ENCODE data around the gene DDX1. TPM values are rescaled to one million over a fixed set of nuclear protein-coding genes. Genes with fewer than 3 reads are reported as not detected.

Gene DDX1
- total RNA-seq, 4 donors from 2014 or later, result 41.6 to 78.6 (median 66.5) TPM

DNA sequence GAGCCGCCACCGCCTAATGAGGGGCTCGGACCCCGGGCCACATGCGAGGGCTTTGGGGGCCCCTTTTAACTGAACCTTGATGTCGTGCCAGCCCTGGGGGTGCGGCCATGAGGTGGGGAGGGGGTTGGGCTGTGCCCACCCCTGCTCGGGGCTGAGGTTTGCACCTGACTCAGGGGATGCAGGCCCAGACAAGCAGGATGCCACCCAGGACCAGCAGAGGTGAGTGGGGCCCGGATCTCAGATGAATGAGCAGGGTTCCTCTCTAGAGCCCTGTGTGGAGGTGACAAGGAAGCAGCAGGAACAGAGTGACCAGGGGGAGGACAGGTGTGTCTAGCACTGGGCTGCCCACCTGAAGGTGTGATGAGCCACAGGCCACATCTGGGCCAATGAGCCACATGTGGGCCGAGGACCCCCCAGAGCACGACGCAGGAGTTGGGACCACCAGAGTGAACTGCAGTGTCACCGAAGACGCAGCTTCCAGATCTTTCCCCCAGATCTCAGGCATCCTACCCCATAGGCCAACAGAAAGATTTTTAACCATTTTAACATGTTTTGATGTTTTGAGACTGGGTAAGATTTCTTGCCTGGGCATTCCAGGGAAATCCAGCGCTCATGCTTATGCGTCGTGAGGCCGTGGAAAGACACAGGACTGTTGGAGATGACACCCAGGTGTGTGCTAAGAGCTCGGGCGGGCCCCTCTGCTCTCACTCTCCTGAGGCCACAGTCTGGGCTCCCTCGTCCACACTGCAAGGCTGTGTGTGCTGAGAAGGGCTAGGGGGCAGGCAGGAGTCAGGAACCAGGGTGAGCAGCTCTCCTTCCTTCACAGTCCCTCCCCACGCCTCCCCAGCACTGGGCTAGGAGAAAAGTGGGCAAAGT, 73.6 kb downstream of the DDX1 start:
- H3K4me3 ChIP-seq, result no peak overlapping the region
- H3K27me3 ChIP-seq, result no peaks in the 10 kb centered on the region
- peaks cover 0 to 17% (median 0%) of the 10 kb centered on the region in 3 donors for H3K4me1 ChIP-seq
- no peaks in the 10 kb centered on the region for H3K36me3 ChIP-seq
- TF ChIP-seq POLR2A (IDR thresholded peaks at IDR 0.05), result no peak
- TF ChIP-seq, protein P1, sequence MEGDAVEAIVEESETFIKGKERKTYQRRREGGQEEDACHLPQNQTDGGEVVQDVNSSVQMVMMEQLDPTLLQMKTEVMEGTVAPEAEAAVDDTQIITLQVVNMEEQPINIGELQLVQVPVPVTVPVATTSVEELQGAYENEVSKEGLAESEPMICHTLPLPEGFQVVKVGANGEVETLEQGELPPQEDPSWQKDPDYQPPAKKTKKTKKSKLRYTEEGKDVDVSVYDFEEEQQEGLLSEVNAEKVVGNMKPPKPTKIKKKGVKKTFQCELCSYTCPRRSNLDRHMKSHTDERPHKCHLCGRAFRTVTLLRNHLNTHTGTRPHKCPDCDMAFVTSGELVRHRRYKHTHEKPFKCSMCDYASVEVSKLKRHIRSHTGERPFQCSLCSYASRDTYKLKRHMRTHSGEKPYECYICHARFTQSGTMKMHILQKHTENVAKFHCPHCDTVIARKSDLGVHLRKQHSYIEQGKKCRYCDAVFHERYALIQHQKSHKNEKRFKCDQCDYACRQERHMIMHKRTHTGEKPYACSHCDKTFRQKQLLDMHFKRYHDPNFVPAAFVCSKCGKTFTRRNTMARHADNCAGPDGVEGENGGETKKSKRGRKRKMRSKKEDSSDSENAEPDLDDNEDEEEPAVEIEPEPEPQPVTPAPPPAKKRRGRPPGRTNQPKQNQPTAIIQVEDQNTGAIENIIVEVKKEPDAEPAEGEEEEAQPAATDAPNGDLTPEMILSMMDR (IDR thresholded peaks at IDR 0.05), result no peak
- no peak for DNase-seq
- WGBS, 2 donors, result 81 to 90% methylated on average over 10 to 18 of the region's 22 CpGs
- no peaks in the 10 kb centered on the region for H3K9me3 ChIP-seq
- no peak overlapping the region for H3K27ac ChIP-seq
- intact Hi-C loops (cut with DNase I), result no loop called here

DNA sequence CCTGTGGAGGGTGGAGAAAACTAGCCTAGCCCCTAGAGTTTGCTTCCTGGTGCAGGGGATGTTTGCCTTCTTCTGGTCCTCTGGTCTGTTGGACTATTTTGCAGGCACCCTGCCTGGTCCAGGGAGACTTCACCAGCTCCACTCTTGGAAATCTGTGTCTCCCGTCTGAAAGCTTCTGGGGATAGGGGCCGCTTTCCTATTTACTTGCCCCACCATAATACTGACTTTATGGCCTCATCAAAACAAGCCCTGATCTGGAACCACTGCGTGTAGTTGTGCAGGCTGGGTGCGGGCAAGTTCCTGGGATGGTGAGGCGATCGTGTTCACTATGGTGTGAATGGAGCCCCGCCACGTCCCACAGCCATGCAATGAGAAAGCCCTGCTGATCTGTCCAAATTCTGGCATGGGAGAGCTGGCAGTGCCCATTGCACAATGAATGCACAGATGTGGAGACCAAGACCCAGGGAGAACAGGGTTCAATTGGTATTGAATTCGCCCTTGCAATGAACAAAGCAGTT, 74.3 kb downstream of the DDX1 start:
- intact Hi-C loops (cut with DNase I), result no loop called here
- 92 to 95% methylated on average over 2 to 9 of the region's 9 CpGs for WGBS, 2 donors

DNA sequence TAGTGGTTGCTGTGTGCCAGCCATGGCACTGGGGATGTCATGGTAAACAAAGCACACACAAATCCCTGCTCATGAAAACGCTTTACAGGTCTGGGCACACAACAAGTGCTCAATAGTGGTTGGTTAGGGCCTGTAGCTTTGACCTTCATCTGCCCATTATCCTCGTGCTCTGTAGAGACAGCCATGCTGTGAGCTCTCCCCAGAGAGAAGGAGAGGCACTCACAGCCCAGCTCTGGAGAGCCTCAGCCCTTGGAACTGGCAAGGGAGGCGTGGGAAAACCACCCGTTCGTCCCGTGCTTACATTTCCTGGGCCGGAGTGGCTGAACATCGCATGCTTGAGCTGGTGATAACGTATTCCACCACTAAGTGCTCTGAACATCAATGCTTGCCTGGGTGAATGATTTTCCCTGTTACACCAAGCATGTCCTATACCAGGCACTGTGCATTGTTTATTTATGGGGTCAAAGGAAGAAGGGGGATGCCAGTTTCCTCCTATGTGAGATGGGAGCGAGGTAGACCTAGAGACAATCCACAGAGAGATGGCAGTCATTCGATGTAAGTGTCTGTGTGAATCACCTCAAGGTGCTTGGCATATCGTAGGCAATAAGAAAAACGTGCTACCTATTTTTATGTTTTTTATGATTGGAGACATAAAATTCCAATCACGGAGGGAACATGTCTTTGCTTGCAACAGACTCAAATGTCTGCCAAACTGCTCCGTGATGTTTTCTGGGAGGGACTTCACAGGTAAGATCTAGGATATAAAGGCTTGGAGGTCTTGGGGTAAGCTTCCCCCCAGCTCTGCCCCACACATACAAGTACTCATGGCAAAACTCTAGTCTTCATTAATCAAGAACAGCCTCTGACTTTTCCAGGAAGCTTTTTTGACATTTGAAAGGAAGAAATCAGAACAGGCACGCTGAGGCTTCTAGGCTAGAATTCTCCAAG, 75.5 kb downstream of the DDX1 start:
- TF ChIP-seq, protein P1 (IDR thresholded peaks at IDR 0.05), result no peak
- TF ChIP-seq POLR2A (IDR thresholded peaks at IDR 0.05), result no peak
- DNase-seq, result no peak
- H3K9me3 ChIP-seq, result no peaks in the 10 kb centered on the region
- H3K27ac ChIP-seq, result no peak overlapping the region
- peaks cover 0 to 17% (median 0%) of the 10 kb centered on the region in 3 donors for H3K4me1 ChIP-seq
- no peak overlapping the region for H3K4me3 ChIP-seq
- H3K27me3 ChIP-seq, result no peaks in the 10 kb centered on the region
- no peaks in the 10 kb centered on the region for H3K36me3 ChIP-seq
- intact Hi-C loops (cut with DNase I), result no loop called here
- WGBS, 2 donors, result 21 to 51% methylated on average over 15 to 16 of the region's 16 CpGs

More for the DNA sequence above, 74.3 kb downstream of the DDX1 start:
- no peak overlapping the region for H3K4me3 ChIP-seq
- no peak overlapping the region for H3K27ac ChIP-seq
- H3K9me3 ChIP-seq, result no peaks in the 10 kb centered on the region
- H3K27me3 ChIP-seq, result no peaks in the 10 kb centered on the region
- H3K36me3 ChIP-seq, result no peaks in the 10 kb centered on the region
- TF ChIP-seq, protein P1 (IDR thresholded peaks at IDR 0.05), result no peak
- no peak for TF ChIP-seq POLR2A (IDR thresholded peaks at IDR 0.05)
- no peak for DNase-seq
- H3K4me1 ChIP-seq, result peaks cover 0 to 17% (median 0%) of the 10 kb centered on the region in 3 donors

DNA sequence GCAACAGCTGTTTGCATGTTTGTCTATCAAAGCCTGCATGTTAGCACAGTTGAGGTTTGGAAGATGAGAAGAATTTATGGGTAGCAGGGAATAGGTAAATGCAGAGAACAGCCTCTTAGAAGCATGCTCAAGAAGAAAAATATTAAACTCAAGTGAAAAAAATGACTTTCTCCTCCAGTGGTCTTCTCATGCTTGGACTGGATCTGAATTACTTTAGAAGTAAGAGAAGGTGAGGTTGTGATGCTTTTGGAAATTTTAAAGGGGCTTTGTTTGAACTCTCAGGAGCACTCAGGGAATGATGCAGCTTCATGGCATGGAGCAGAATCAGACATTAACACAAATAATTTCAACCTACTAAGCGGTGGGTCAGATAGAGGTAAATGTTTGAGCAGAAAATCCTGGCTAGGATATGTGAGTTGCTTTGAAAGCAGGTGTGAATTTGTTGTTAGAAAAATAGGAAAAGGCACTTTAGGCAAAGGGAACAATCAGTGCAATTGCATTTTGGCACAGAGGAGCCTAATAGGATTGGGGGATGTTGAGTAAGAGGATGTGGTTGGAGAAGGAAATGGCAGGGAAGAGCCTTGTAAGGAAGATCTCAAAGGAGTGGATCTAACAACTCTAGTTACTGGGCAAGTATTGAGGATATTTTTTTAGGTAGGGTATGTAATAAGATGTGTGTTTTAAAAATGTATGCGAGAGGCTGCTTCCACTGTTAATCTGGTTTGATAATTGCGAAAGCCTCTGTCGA, 76.3 kb downstream of the DDX1 start:
- WGBS, 2 donors, result 65 to 80% methylated on average over 4 of the region's 4 CpGs
- peaks cover 0 to 17% (median 0%) of the 10 kb centered on the region in 3 donors for H3K4me1 ChIP-seq
- intact Hi-C loops (cut with DNase I), result no loop called here
- no peaks in the 10 kb centered on the region for H3K36me3 ChIP-seq
- DNase-seq, result no peak
- no peak overlapping the region for H3K27ac ChIP-seq
- no peaks in the 10 kb centered on the region for H3K9me3 ChIP-seq
- H3K4me3 ChIP-seq, result no peak overlapping the region
- no peak for TF ChIP-seq POLR2A (IDR thresholded peaks at IDR 0.05)
- TF ChIP-seq, protein P1 (IDR thresholded peaks at IDR 0.05), result no peak
- no peaks in the 10 kb centered on the region for H3K27me3 ChIP-seq
